Naive thymus-derived CD4-positive, alpha-beta T cell (primary cell): ENCODE data around the gene EPB41L3. TPM values are rescaled to one million over a fixed set of nuclear protein-coding genes. Genes with fewer than 3 reads are reported as not detected.
A peak's percentile ranks its signal among the peaks of the same experiment; 100 is the strongest.

Source experiments
- ATAC-seq: fragments of 150-1000 bp; cut with Tn5 transposase; 2 replicates; pipeline ENCODE4 v1.10.0; 2021; ENCODE audit warnings: mild to moderate bottlenecking, moderate library complexity
- CTCF ChIA-PET: fragments of 350-600 bp; sonication (Branson Sonifier 250); formaldehyde crosslinking; loops from one replicate; lab custom pipeline; 2021; ENCODE audit warnings: antibody characterized with exemption; lab: Charles Lee
- POLR2A ChIA-PET: fragments of 350-600 bp; sonication (Branson Sonifier 250); formaldehyde crosslinking; loops from one replicate; lab custom pipeline; 2021; ENCODE audit warnings: antibody characterized with exemption, inconsistent platforms; lab: Charles Lee
- DNase-seq, 9 donors: peaks; one replicate each; pipeline versions ENCODE4 v3.0.0 to v3.0.0-alpha.2; 2020 to 2022; ENCODE audit warnings: mixed read lengths in 1 of 9
- H3K27ac ChIP-seq: one replicate; pipeline ENCODE4 v1.7.0; 2013; ENCODE audit warnings: mild to moderate bottlenecking, low read depth, low read length, moderate library complexity
- H3K27me3 ChIP-seq, 2 donors: one replicate each; pipeline ENCODE4 v1.7.0; 2013; ENCODE audit warnings: low read length in 2 of 2, mild to moderate bottlenecking in 2 of 2, moderate library complexity in 2 of 2; ENCODE audit not compliant: control insufficient read depth in 2 of 2, insufficient read depth in 2 of 2
- H3K36me3 ChIP-seq, 3 experiments: 1 replicate in 2 of 3; 2 replicates in 1 of 3; pipeline ENCODE4 v1.7.0; 2013; ENCODE audit warnings: low read length in 3 of 3, mild to moderate bottlenecking in 3 of 3, moderate library complexity in 1 of 3; ENCODE audit not compliant: insufficient read depth in 3 of 3, control insufficient read depth in 2 of 3
- H3K4me1 ChIP-seq, 2 donors: one replicate each; pipeline ENCODE4 v1.7.0; 2013; ENCODE audit warnings: low read length in 2 of 2, mild to moderate bottlenecking in 2 of 2, moderate library complexity in 1 of 2; ENCODE audit not compliant: control insufficient read depth in 2 of 2, insufficient read depth in 2 of 2
- H3K4me3 ChIP-seq: 2 replicates; pipeline ENCODE4 v1.7.0; 2013; ENCODE audit warnings: mild to moderate bottlenecking, low read length
- H3K9me3 ChIP-seq, 3 experiments: 1 replicate in 2 of 3; 2 replicates in 1 of 3; pipeline ENCODE4 v1.7.0; 2013; ENCODE audit warnings: low read length in 3 of 3; ENCODE audit not compliant: control insufficient read depth in 2 of 3
- H3K27ac Mint-ChIP-seq, 9 donors: one replicate each; pipeline ENCODE4 v1.8.0; 2020 to 2022; ENCODE audit warnings: mixed read lengths in 9 of 9, mild to moderate bottlenecking in 8 of 9, moderate library complexity in 5 of 9, inconsistent platforms in 2 of 9
- H3K27me3 Mint-ChIP-seq, 5 donors: one replicate each; pipeline ENCODE4 v1.8.0; 2021 to 2022; ENCODE audit warnings: mixed read lengths in 5 of 5, mild to moderate bottlenecking in 1 of 5
- H3K36me3 Mint-ChIP-seq, 5 donors: one replicate each; pipeline ENCODE4 v1.8.0; 2020 to 2022; ENCODE audit warnings: mixed read lengths in 5 of 5, mild to moderate bottlenecking in 3 of 5, inconsistent platforms in 1 of 5
- H3K4me1 Mint-ChIP-seq, 7 donors: one replicate each; pipeline ENCODE4 v1.8.0; 2020 to 2022; ENCODE audit warnings: mixed read lengths in 7 of 7, mild to moderate bottlenecking in 3 of 7, inconsistent platforms in 1 of 7
- H3K4me3 Mint-ChIP-seq, 10 donors: one replicate each; pipeline ENCODE4 v1.8.0; 2020 to 2022; ENCODE audit warnings: mild to moderate bottlenecking in 10 of 10, mixed read lengths in 10 of 10, moderate library complexity in 6 of 10, inconsistent platforms in 2 of 10
- H3K9me3 Mint-ChIP-seq, 11 donors: one replicate each; pipeline ENCODE4 v1.8.0; 2020 to 2022; ENCODE audit warnings: mixed read lengths in 11 of 11, mild to moderate bottlenecking in 4 of 11, inconsistent platforms in 1 of 11, moderate library complexity in 1 of 11
- intact Hi-C, 2 donors: fragments of 100-400 bp; cut with micrococcal nuclease; formaldehyde crosslinking; loops; one replicate each; pipeline ENCODE4 v1.15.1; 2023
- polyA plus RNA-seq, 2 donors: library from polyadenylated mRNA; unstranded; fragments of 300-500 nt; fragmentation: Illumina TruSeq; gene quantifications; one replicate each; pipeline ENCODE4 v1.2.3, GENCODE V29; 2021
- total RNA-seq, 6 experiments: library from RNA in 5 of 6; stranded (reverse) in 5 of 6; gene quantifications; 1 replicate in 5 of 6; 2 replicates in 1 of 6; pipeline ENCODE4 v1.2.3 and lab custom pipeline; 2021 to 2026

The EPB41L3 gene
- total and polyA plus RNA-seq, 7 experiments from 2014 or later: 1.5 to 35.5 (median 12.5) TPM

DNA sequence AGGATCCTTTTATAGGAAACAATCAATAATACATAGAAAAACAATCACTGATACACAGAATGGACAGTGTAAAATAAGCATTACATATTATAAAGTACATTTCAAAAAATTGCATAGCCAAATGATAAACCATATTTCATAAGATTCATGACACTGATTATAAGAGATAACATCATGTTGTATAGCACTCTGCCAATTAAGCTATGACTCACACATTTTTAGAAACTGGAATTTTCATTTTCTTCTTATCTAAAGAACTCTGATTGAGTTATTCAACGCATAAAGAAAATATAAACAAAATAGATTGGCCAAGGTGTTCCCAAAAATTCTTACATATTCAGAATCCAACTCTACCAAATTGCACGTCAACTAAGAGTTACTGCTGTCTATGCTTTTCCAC lies 5.9 kb downstream of the EPB41L3 start:
- Mint-ChIP-seq H3K4me3 (no peak overlapping the region), H3K27me3 (peaks cover 24 to 34% (median 26%) of the 10 kb centered on the region in 5 donors), H3K36me3 (no peaks in the 10 kb centered on the region), H3K9me3 (peaks cover 0 to 1% (median 0%) of the 10 kb centered on the region in 11 donors), H3K27ac (no peak overlapping the region), H3K4me1 (peaks cover 0 to 18% (median 12%) of the 10 kb centered on the region in 7 donors)
- ATAC-seq (no peak), DNase-seq (no peak)
- Histone ChIP-seq H3K27ac (no peak overlapping the region), H3K4me1 (no peaks in the 10 kb centered on the region), H3K9me3 (no peaks in the 10 kb centered on the region), H3K27me3 (no peaks in the 10 kb centered on the region), H3K36me3 (no peaks in the 10 kb centered on the region), H3K4me3 (no peak overlapping the region)
- CTCF ChIA-PET: no interaction called here
- intact Hi-C loops: no loop called here
- POLR2A ChIA-PET: no interaction called here

- Mint-ChIP-seq H3K27me3 (peaks cover 0 to 15% (median 10%) of the 10 kb centered on the region in 5 donors), H3K4me1 (peaks cover 0 to 14% (median 4%) of the 10 kb centered on the region in 7 donors), H3K4me3 (no peak overlapping the region), H3K9me3 (no peaks in the 10 kb centered on the region), H3K36me3 (no peaks in the 10 kb centered on the region), H3K27ac (no peak overlapping the region)
- ChIA-PET POLR2A (no interaction called here), CTCF (no interaction called here)
- DNase-seq: no peak
- intact Hi-C loops: no loop called here
- Histone ChIP-seq H3K27ac (no peak overlapping the region), H3K4me1 (no peaks in the 10 kb centered on the region), H3K9me3 (no peaks in the 10 kb centered on the region), H3K4me3 (no peak overlapping the region), H3K36me3 (no peaks in the 10 kb centered on the region), H3K27me3 (no peaks in the 10 kb centered on the region)
- ATAC-seq: no peak
Observed at GRCh38 chr18:5534845-5535244, 9.0 kb downstream of the EPB41L3 start.

DNA sequence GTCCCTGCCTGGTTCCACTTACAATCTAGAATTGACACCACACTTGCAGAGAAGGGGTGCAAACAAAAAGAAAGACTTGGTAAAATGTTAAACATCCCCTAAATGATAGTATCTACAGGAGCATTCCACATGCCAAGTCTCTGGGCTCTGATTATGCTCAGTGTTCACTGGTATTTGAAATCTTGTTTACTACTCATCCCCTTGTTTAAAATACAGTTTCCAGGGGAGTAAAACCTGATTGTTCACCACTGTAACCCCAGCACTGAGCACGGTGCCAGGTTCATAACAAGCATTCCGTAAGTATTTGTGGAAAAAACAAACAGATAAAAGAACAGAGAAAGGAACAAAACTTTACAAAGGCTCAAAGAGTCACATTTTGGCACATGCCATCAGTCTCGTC lies 11.7 kb downstream of the EPB41L3 start:
- no peak for ATAC-seq
- intact Hi-C loops: no loop called here
- CTCF ChIA-PET: no interaction called here

GRCh38 chr18:5530629-5531178 lies 13.1 kb downstream of the EPB41L3 start:
- H3K27me3 ChIP-seq: no peaks in the 10 kb centered on the region
- intact Hi-C loops: no loop called here
- Mint-ChIP-seq H3K9me3 (no peaks in the 10 kb centered on the region), H3K4me1 (peaks cover 0 to 18% (median 7%) of the 10 kb centered on the region in 7 donors), H3K4me3 (no peak overlapping the region), H3K36me3 (no peaks in the 10 kb centered on the region), H3K27me3 (peaks cover 0 to 26% (median 9%) of the 10 kb centered on the region in 5 donors), H3K27ac (no peak overlapping the region)
- ATAC-seq: no peak
- no peak overlapping the region for H3K27ac ChIP-seq
- ChIA-PET POLR2A (no interaction called here), CTCF (no interaction called here)
- H3K4me3 ChIP-seq: no peak overlapping the region
- no peaks in the 10 kb centered on the region for H3K9me3 ChIP-seq
- H3K36me3 ChIP-seq: no peaks in the 10 kb centered on the region
- DNase-seq: no peak
- no peaks in the 10 kb centered on the region for H3K4me1 ChIP-seq

More for the DNA sequence above, 11.7 kb downstream of the EPB41L3 start:
- Mint-ChIP-seq H3K4me3 (no peak overlapping the region), H3K36me3 (no peaks in the 10 kb centered on the region), H3K4me1 (peaks cover 0 to 18% (median 7%) of the 10 kb centered on the region in 7 donors), H3K27me3 (peaks cover 0 to 21% (median 9%) of the 10 kb centered on the region in 5 donors), H3K9me3 (no peaks in the 10 kb centered on the region), H3K27ac (no peak overlapping the region)
- POLR2A ChIA-PET: no interaction called here
- Histone ChIP-seq H3K36me3 (no peaks in the 10 kb centered on the region), H3K27ac (no peak overlapping the region), H3K4me1 (no peaks in the 10 kb centered on the region), H3K4me3 (no peak overlapping the region), H3K27me3 (no peaks in the 10 kb centered on the region), H3K9me3 (no peaks in the 10 kb centered on the region)
- no peak for DNase-seq

- no peaks in the 10 kb centered on the region for H3K9me3 ChIP-seq
- no peak overlapping the region for H3K27ac ChIP-seq
- no peaks in the 10 kb centered on the region for H3K9me3 Mint-ChIP-seq
- no peaks in the 10 kb centered on the region for H3K36me3 Mint-ChIP-seq
- intact Hi-C loops: no loop called here
- H3K4me3 ChIP-seq: no peak overlapping the region
- CTCF ChIA-PET: no interaction called here
- H3K4me1 ChIP-seq: no peaks in the 10 kb centered on the region
- peaks cover 0 to 18% (median 7%) of the 10 kb centered on the region in 7 donors for H3K4me1 Mint-ChIP-seq
- POLR2A ChIA-PET: no interaction called here
- H3K27me3 ChIP-seq: no peaks in the 10 kb centered on the region
- H3K4me3 Mint-ChIP-seq: no peak overlapping the region
- no peak overlapping the region for H3K27ac Mint-ChIP-seq
- ATAC-seq (peak; percentile 27), DNase-seq (no peak)
- H3K27me3 Mint-ChIP-seq: peaks cover 0 to 30% (median 2%) of the 10 kb centered on the region in 5 donors
- no peaks in the 10 kb centered on the region for H3K36me3 ChIP-seq
Observed at GRCh38 chr18:5529471-5529870, 14.3 kb downstream of the EPB41L3 start.

DNA sequence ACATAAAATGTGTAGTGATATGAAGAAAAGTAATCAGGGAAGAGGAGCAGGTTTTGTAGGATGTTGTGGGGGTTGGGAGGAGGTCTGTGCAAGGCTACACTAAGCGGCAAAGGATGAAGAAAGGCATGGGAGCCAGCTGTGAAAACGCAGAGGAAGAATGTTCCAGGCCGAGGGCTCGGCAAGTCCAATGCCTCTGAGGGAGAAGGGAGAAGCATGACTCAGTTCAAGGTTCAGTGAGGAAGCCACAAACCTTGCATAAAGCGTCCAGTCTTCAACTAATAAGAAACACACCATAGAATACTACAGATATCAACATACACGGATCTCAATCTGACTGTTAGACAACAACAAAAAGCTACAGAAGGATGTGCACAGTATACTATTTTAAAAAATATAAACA lies 16.2 kb downstream of the EPB41L3 start:
- Mint-ChIP-seq H3K4me1 (peaks cover 0 to 17% (median 7%) of the 10 kb centered on the region in 7 donors), H3K27ac (no peak overlapping the region), H3K4me3 (no peak overlapping the region), H3K36me3 (no peaks in the 10 kb centered on the region), H3K9me3 (no peaks in the 10 kb centered on the region), H3K27me3 (peaks cover 0 to 34% (median 5%) of the 10 kb centered on the region in 5 donors)
- CTCF ChIA-PET: no interaction called here
- intact Hi-C loops: no loop called here
- Histone ChIP-seq H3K4me1 (no peaks in the 10 kb centered on the region), H3K4me3 (no peak overlapping the region), H3K27me3 (no peaks in the 10 kb centered on the region), H3K36me3 (no peaks in the 10 kb centered on the region), H3K9me3 (no peaks in the 10 kb centered on the region), H3K27ac (no peak overlapping the region)
- no peak for DNase-seq
- POLR2A ChIA-PET: no interaction called here
- ATAC-seq: no peak

DNA sequence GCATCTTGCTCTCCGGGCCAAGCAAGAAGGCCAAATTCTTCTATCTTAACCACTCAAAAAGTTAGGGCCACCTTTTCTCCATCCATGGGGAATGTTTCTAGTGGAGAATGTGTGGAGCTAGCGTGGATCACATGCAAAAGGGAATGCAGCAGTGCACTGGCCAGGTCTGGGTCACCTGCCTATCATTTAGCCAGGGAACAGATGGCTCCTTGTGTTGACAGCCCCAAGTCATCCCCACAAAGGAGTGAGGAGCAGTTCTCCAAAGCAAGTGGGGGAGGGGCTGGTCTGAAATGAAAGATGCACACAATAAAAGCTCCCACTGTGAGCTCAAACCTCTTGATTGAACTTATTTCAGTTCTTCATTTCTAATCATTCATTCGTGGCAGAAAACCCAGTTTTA lies 19.1 kb downstream of the EPB41L3 start:
- CTCF ChIA-PET: no interaction called here
- H3K9me3 Mint-ChIP-seq: no peaks in the 10 kb centered on the region
- intact Hi-C loops: no loop called here

More for the DNA sequence above, 19.1 kb downstream of the EPB41L3 start:
- Histone ChIP-seq H3K36me3 (no peaks in the 10 kb centered on the region), H3K9me3 (no peaks in the 10 kb centered on the region), H3K27me3 (no peaks in the 10 kb centered on the region), H3K27ac (no peak overlapping the region), H3K4me3 (no peak overlapping the region), H3K4me1 (no peaks in the 10 kb centered on the region)
- POLR2A ChIA-PET: no interaction called here
- no peak overlapping the region for H3K27ac Mint-ChIP-seq
- no peaks in the 10 kb centered on the region for H3K36me3 Mint-ChIP-seq
- peaks cover 0 to 18% (median 4%) of the 10 kb centered on the region in 5 donors for H3K27me3 Mint-ChIP-seq
- peaks cover 0 to 5% (median 0%) of the 10 kb centered on the region in 7 donors for H3K4me1 Mint-ChIP-seq
- no peak overlapping the region for H3K4me3 Mint-ChIP-seq
- no peak for DNase-seq
- ATAC-seq: no peak
